CD4-positive, alpha-beta T cell treated with Interleukin-1 beta for 1 hour (primary cell): Measurements from ENCODE around the gene B4GALT1.

ENCODE experiments used
- DNase-seq, 2 donors: peaks; one replicate each; pipeline ENCODE4 v3.0.0-alpha.2; 2020 to 2022

B4GALT1 gene

GRCh38 chr9:33167084-33167971 lies at the start of gene B4GALT1:
Gene B4GALT1, minus strand, starts transcription at chr9:33167336. Its CDS starts 167 bp downstream, at chr9:33167169.
- peak; percentile 97 for DNase-seq

GRCh38 chr9:33211695-33212393 lies 44.7 kb upstream of the B4GALT1 start:
- no peak for DNase-seq

GRCh38 chr9:33210006-33210715 lies 43.0 kb upstream of the B4GALT1 start:
- no peak for DNase-seq

GRCh38 chr9:33209394-33209793 lies 42.3 kb upstream of the B4GALT1 start:
- DNase-seq, result no peak

GRCh38 chr9:33202552-33203201 lies 35.5 kb upstream of the B4GALT1 start:
- DNase-seq, result peak; percentile 33 to 67

- no peak for DNase-seq
These were observed 34.9 kb upstream of the B4GALT1 start for GRCh38 chr9:33202018-33202417.

- no peak for DNase-seq
These were observed 31.0 kb upstream of the B4GALT1 start for GRCh38 chr9:33198165-33198564.

GRCh38 chr9:33197279-33198152 lies 30.4 kb upstream of the B4GALT1 start:
- no peak for DNase-seq

- no peak for DNase-seq
These were observed 29.6 kb upstream of the B4GALT1 start for GRCh38 chr9:33196736-33197135.

- DNase-seq, result no peak
These were observed 26.7 kb upstream of the B4GALT1 start for GRCh38 chr9:33193818-33194217.

GRCh38 chr9:33192493-33193255 lies 25.5 kb upstream of the B4GALT1 start:
- no peak for DNase-seq

GRCh38 chr9:33190021-33190705 lies 23.0 kb upstream of the B4GALT1 start:
- DNase-seq, result no peak

- no peak for DNase-seq
These were observed 22.2 kb upstream of the B4GALT1 start for GRCh38 chr9:33189331-33189791.

GRCh38 chr9:33188711-33189110 lies 21.6 kb upstream of the B4GALT1 start:
- no peak for DNase-seq

GRCh38 chr9:33187519-33188218 lies 20.5 kb upstream of the B4GALT1 start:
- no peak for DNase-seq

- DNase-seq, result no peak
These were observed 19.5 kb upstream of the B4GALT1 start for GRCh38 chr9:33186457-33187168.

GRCh38 chr9:33185858-33186257 lies 18.7 kb upstream of the B4GALT1 start:
- DNase-seq, result no peak

- no peak for DNase-seq
These were observed 18.3 kb upstream of the B4GALT1 start for GRCh38 chr9:33185406-33185805.

GRCh38 chr9:33184963-33185362 lies 17.8 kb upstream of the B4GALT1 start:
- no peak for DNase-seq
